IPS DF 6.9 (cell line): Measurements from ENCODE around the gene ZFX.

Source experiments
- DNase-seq: peaks from one replicate; pipeline ENCODE4 v3.0.0-alpha.2; 2013; ENCODE audit warnings: low read depth, low spot score
- H3K27ac ChIP-seq: one replicate; pipeline ENCODE4 v1.5.1; 2013; ENCODE audit warnings: low read length, control low read depth
- H3K27me3 ChIP-seq: 2 replicates; pipeline ENCODE4 v1.6.1; 2013; ENCODE audit warnings: mild to moderate bottlenecking, low read length; ENCODE audit not compliant: control insufficient read depth, insufficient read depth
- H3K36me3 ChIP-seq: 2 replicates; pipeline ENCODE4 v1.6.1; 2013; ENCODE audit warnings: low read length; ENCODE audit not compliant: control insufficient read depth, insufficient read depth
- H3K4me1 ChIP-seq: 2 replicates; pipeline ENCODE4 v1.6.1; 2013; ENCODE audit warnings: low read length; ENCODE audit not compliant: control insufficient read depth, insufficient read depth
- H3K4me3 ChIP-seq: 2 replicates; pipeline ENCODE4 v1.5.1; 2013; ENCODE audit warnings: mild to moderate bottlenecking, low read length
- H3K9me3 ChIP-seq: 2 replicates; pipeline ENCODE4 v1.6.1; 2013; ENCODE audit warnings: low read length, inconsistent platforms; ENCODE audit not compliant: control insufficient read depth, insufficient read depth
- WGBS: extraction: QIAGEN DNeasy Blood & Tissue Kit; methylation state at CpG from one replicate; pipeline ENCODE4 v1.1.7; 2013; ENCODE audit warnings: mixed read lengths, missing lambda C conversion rate; ENCODE audit not compliant: insufficient read length, insufficient coverage; 5-methylcytosine and 5-hydroxymethylcytosine counted together

ZFX gene

GRCh38 chrX:24173115-24173847 is 23.8 kb downstream of the ZFX start:
- no peaks in the 10 kb centered on the region for H3K36me3 ChIP-seq
- H3K27me3 ChIP-seq = no peaks in the 10 kb centered on the region
- H3K4me3 ChIP-seq = no peak overlapping the region
- WGBS = no CpG with 5 or more reads among the region's 11 CpGs
- DNase-seq = no peak
- H3K9me3 ChIP-seq = no peaks in the 10 kb centered on the region
- H3K4me1 ChIP-seq = no peaks in the 10 kb centered on the region
- H3K27ac ChIP-seq = no peak overlapping the region

DNA sequence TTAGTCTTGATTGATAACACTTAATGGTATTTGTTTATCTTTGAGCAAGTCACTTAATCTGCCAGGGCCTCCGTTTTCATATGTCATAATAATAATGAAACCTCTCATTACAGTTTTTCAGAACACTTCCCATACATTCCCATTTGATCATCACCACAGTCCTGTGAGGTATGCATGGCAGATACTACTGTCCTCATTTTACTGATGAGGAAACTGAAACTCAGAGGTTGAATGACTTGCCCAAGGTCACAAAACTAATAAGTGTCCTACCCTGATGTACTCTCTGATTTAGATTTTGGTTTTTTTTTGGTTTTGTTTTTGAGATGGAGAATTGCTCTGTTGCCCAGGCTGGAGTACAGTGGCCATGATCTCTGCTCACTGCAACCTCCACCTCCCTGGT is 25.7 kb downstream of the ZFX start:
- Histone ChIP-seq H3K36me3 (peaks cover 4% of the 10 kb centered on the region; the same call in 1 of the 2 replicates), H3K4me1 (no peaks in the 10 kb centered on the region), H3K9me3 (no peaks in the 10 kb centered on the region), H3K27me3 (no peaks in the 10 kb centered on the region), H3K4me3 (no peak overlapping the region), H3K27ac (no peak overlapping the region)
- no CpG with 5 or more reads among the region's 1 CpG for WGBS
- DNase-seq = no peak

- Histone ChIP-seq H3K27me3 (no peaks in the 10 kb centered on the region), H3K4me1 (no peaks in the 10 kb centered on the region), H3K36me3 (peaks cover 4% of the 10 kb centered on the region; the same call in 1 of the 2 replicates), H3K27ac (no peak overlapping the region), H3K9me3 (no peaks in the 10 kb centered on the region), H3K4me3 (no peak overlapping the region)
- no peak for DNase-seq
- WGBS = no CpG with 5 or more reads among the region's 8 CpGs
These were observed 28.9 kb downstream of the ZFX start for GRCh38 chrX:24178441-24178840.

DNA sequence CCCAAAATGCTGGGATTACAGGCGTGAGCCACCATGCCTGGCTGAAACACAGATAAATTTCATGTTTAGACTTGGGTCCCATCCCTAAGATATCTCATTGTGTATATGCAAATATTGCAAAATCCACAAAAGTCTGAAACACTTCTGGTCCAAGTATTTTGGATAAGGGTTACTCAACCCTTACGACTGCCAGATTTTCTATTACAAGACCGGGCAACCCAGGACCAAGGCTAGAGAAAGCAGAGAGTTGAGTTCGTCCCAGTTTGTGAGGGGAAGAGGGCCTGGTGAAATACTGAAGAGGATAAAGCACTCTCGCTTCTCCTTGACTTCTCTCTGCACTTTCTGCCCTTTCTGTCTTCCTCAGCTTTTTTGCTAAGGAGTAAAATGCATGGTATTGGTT is 34.5 kb downstream of the ZFX start:
- Histone ChIP-seq H3K36me3 (peaks cover 4% of the 10 kb centered on the region; the same call in 1 of the 2 replicates), H3K9me3 (no peaks in the 10 kb centered on the region), H3K27me3 (no peaks in the 10 kb centered on the region), H3K27ac (no peak overlapping the region), H3K4me1 (no peaks in the 10 kb centered on the region), H3K4me3 (no peak overlapping the region)
- no peak for DNase-seq
- WGBS = no CpG with 5 or more reads among the region's 5 CpGs

DNA sequence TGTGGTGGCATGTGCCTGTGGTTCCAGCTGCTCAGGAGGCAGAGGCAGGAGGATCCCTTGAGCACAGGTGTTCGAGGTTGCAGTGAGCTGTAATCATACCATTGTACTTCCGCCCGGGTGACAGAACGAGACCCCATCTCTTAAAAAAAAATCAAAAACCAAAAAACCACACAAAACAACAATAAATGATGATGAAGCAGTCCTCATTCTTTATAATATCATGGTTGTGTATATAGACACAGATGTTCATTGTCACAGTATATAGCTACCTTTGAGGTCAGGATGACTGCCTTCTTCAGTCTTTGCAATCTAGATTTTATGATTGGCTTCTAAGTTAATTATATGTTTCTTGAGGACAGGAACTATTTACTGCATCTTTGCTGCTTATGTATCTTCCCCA is 37.0 kb downstream of the ZFX start:
- no peak for DNase-seq
- Histone ChIP-seq H3K36me3 (no peaks in the 10 kb centered on the region), H3K4me1 (no peaks in the 10 kb centered on the region), H3K27me3 (no peaks in the 10 kb centered on the region), H3K9me3 (no peaks in the 10 kb centered on the region), H3K27ac (no peak overlapping the region), H3K4me3 (no peak overlapping the region)
- no CpG with 5 or more reads among the region's 4 CpGs for WGBS

DNA sequence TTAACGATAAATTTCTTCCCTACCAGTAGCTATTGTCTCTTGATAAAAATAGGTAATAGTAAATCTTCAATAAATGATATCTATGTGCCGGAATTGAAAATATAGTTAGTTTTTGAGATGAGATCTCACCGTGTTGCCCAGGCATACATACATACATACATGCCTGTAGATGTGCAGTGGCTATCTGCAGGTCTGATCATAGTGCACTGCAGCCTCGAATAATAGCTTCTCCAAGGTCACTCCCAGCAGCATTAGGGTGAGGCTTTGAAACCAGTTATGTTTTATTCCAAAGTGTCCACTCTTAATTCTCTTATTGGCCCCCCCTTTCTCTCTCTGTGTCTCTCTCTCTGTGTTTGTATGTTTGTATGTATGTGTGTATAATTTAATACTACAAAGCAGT is 37.5 kb downstream of the ZFX start:
- no peak for DNase-seq
- H3K4me1 ChIP-seq = no peaks in the 10 kb centered on the region
- H3K27ac ChIP-seq = no peak overlapping the region
- H3K27me3 ChIP-seq = no peaks in the 10 kb centered on the region
- no peaks in the 10 kb centered on the region for H3K9me3 ChIP-seq
- no peaks in the 10 kb centered on the region for H3K36me3 ChIP-seq
- no CpG with 5 or more reads among the region's 4 CpGs for WGBS
- no peak overlapping the region for H3K4me3 ChIP-seq

GRCh38 chrX:24189490-24189889 is 40.0 kb downstream of the ZFX start:
- Histone ChIP-seq H3K4me1 (no peaks in the 10 kb centered on the region), H3K4me3 (no peak overlapping the region), H3K9me3 (no peaks in the 10 kb centered on the region), H3K36me3 (no peaks in the 10 kb centered on the region), H3K27me3 (no peaks in the 10 kb centered on the region), H3K27ac (no peak overlapping the region)
- no CpG with 5 or more reads among the region's 2 CpGs for WGBS
- no peak for DNase-seq

- Histone ChIP-seq H3K9me3 (no peaks in the 10 kb centered on the region), H3K27ac (no peak overlapping the region), H3K36me3 (no peaks in the 10 kb centered on the region), H3K4me1 (no peaks in the 10 kb centered on the region), H3K4me3 (no peak overlapping the region), H3K27me3 (no peaks in the 10 kb centered on the region)
- WGBS = no CpG with 5 or more reads among the region's 2 CpGs
- no peak for DNase-seq
These were observed 41.1 kb downstream of the ZFX start for GRCh38 chrX:24190500-24191156.

GRCh38 chrX:24196509-24196908 is 47.0 kb downstream of the ZFX start:
- H3K27me3 ChIP-seq = no peaks in the 10 kb centered on the region
- no peak overlapping the region for H3K27ac ChIP-seq
- H3K9me3 ChIP-seq = no peaks in the 10 kb centered on the region
- no peaks in the 10 kb centered on the region for H3K36me3 ChIP-seq
- no peak overlapping the region for H3K4me3 ChIP-seq
- no peak for DNase-seq
- WGBS = no CpG with 5 or more reads among the region's 1 CpG
- no peaks in the 10 kb centered on the region for H3K4me1 ChIP-seq

DNA sequence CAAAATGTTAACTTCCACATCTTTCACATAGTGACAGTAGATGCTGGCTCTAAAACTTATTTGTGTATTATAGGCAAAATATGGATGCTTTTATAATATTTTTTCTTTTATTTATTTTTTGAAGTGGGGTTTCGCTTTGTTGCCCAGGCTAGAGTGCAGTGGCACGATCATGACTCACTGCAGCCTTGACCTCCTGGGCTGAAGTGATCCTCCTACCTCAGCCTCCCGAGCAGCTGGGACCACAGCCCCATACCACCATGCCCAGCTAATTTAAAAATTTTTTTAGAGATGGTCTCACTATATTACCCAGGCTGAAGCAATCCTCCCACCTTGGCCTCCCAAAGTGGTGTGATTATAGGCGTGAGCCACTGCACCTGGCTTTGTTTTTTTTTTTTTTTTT is 48.6 kb downstream of the ZFX start:
- Histone ChIP-seq H3K4me1 (no peaks in the 10 kb centered on the region), H3K27me3 (no peaks in the 10 kb centered on the region), H3K36me3 (no peaks in the 10 kb centered on the region), H3K27ac (no peak overlapping the region), H3K4me3 (no peak overlapping the region), H3K9me3 (no peaks in the 10 kb centered on the region)
- no peak for DNase-seq
- WGBS = no CpG with 5 or more reads among the region's 4 CpGs

- WGBS = no CpG with 5 or more reads among the region's 2 CpGs
- Histone ChIP-seq H3K4me1 (no peaks in the 10 kb centered on the region), H3K27ac (no peak overlapping the region), H3K36me3 (no peaks in the 10 kb centered on the region), H3K4me3 (no peak overlapping the region), H3K27me3 (no peaks in the 10 kb centered on the region), H3K9me3 (no peaks in the 10 kb centered on the region)
- DNase-seq = no peak
These were observed 50.6 kb downstream of the ZFX start for GRCh38 chrX:24200133-24200532.
